ENCODE results near the gene PHLDB1.
"Not testable (repeated sequence)": the region's sequence is repeated elsewhere in the genome, so short reads cannot be mapped to it uniquely, and the experiment has no call there.

Gene PHLDB1

GRCh38 chr11:118607401-118608359 is at the start of gene PHLDB1:
Gene PHLDB1 (plus strand): TSS chr11:118607615. CDS start chr11:118613837, 6,222 bp downstream.
- DNase-seq: peak; percentile 62

GRCh38 chr11:118560806-118561205 is 46.6 kb upstream of the PHLDB1 start:
- DNase-seq: no peak

- DNase-seq: no peak
These were observed 42.4 kb upstream of the PHLDB1 start for GRCh38 chr11:118565051-118565450.

GRCh38 chr11:118569670-118570069 is 37.7 kb upstream of the PHLDB1 start:
- DNase-seq: no peak

- DNase-seq: no peak
These were observed 36.6 kb upstream of the PHLDB1 start for GRCh38 chr11:118570787-118571186.

- DNase-seq: not testable (repeated sequence)
These were observed 35.7 kb upstream of the PHLDB1 start for GRCh38 chr11:118571701-118572060.

- DNase-seq: peak; percentile 79
These were observed 35.1 kb upstream of the PHLDB1 start, which contains the start of gene ARCN1 for GRCh38 chr11:118572061-118572980. Gene ARCN1 (plus strand): TSS chr11:118572409. CDS start chr11:118572548, 139 bp downstream.

GRCh38 chr11:118572981-118573550 is 34.3 kb upstream of the PHLDB1 start:
- DNase-seq: peak; percentile 6

- no peak for DNase-seq
These were observed 32.8 kb upstream of the PHLDB1 start for GRCh38 chr11:118574636-118575035.

- not testable (repeated sequence) for DNase-seq
These were observed 29.4 kb upstream of the PHLDB1 start for GRCh38 chr11:118577995-118578394.

GRCh38 chr11:118581057-118581456 is 26.4 kb upstream of the PHLDB1 start:
- DNase-seq: peak; percentile 33

- no peak for DNase-seq
These were observed 19.5 kb upstream of the PHLDB1 start for GRCh38 chr11:118587952-118588351.

GRCh38 chr11:118592616-118593367 is 14.6 kb upstream of the PHLDB1 start:
- no peak for DNase-seq

- DNase-seq: not testable (repeated sequence)
These were observed 12.4 kb upstream of the PHLDB1 start for GRCh38 chr11:118594984-118595383.

- DNase-seq: no peak
These were observed 10.9 kb upstream of the PHLDB1 start for GRCh38 chr11:118596224-118597146.

- DNase-seq: no peak
These were observed 9.9 kb upstream of the PHLDB1 start for GRCh38 chr11:118597556-118597955.

- no peak for DNase-seq
These were observed 5.1 kb upstream of the PHLDB1 start for GRCh38 chr11:118602331-118602730.

GRCh38 chr11:118603709-118604108 is 3.7 kb upstream of the PHLDB1 start:
- not testable (repeated sequence) for DNase-seq

- DNase-seq: no peak
These were observed 2.8 kb upstream of the PHLDB1 start for GRCh38 chr11:118604566-118604965.

GRCh38 chr11:118605116-118605867 is 2.1 kb upstream of the PHLDB1 start:
- no peak for DNase-seq
